T-cell (primary cell): Measurements from ENCODE around the gene SLC38A7. TPM values are rescaled to one million over a fixed set of nuclear protein-coding genes. Genes with fewer than 3 reads are reported as not detected.

Source experiments
- ATAC-seq, 4 experiments: fragments of 200-7000 bp in 3 of 4; fragments of 150-1000 bp in 1 of 4; cut with Tn5 transposase; replicated peaks in 1 of 4; 1 replicate in 3 of 4; 2 replicates in 1 of 4; pipeline ENCODE4 v1.10.0; 2021; ENCODE audit warnings: moderate library complexity in 3 of 4, mild to moderate bottlenecking in 2 of 4, moderate number of reproducible peaks in 1 of 4
- CTCF ChIA-PET, 2 donors: fragments of 300-600 bp; sonication (Branson Sonifier 250); formaldehyde crosslinking; loops; one replicate each; lab custom pipeline; 2022; ENCODE audit warnings: antibody characterized with exemption in 2 of 2; lab: Charles Lee
- POLR2A ChIA-PET, 2 donors: fragments of 300-600 bp; sonication (Branson Sonifier 250); formaldehyde crosslinking; loops; one replicate each; lab custom pipeline; 2022; ENCODE audit warnings: antibody characterized with exemption in 2 of 2; lab: Charles Lee
- DNase-seq, 35 experiments: peaks; one replicate each; pipeline versions ENCODE4 v3.0.0 to v3.0.0-alpha.2; 2013 to 2023
- H3K27ac ChIP-seq: one replicate; pipeline ENCODE4 v1.5.1; 2013; ENCODE audit warnings: low read length
- H3K27me3 ChIP-seq, 2 experiments: replicated peaks in 1 of 2; 1 replicate in 1 of 2; 2 replicates in 1 of 2; pipeline versions ENCODE4 v1.6.1 to v1.7.0; 2013; ENCODE audit warnings: low read length in 1 of 2, mixed read lengths in 1 of 2; ENCODE audit not compliant: control insufficient read depth in 2 of 2, insufficient read depth in 2 of 2; ENCODE audit errors: extremely low read depth in 1 of 2
- H3K36me3 ChIP-seq, 2 donors: 1 replicate in 1 of 2; 2 replicates in 1 of 2; pipeline versions ENCODE4 v1.6.1 to v1.7.0; 2013; ENCODE audit warnings: low read length in 1 of 2; ENCODE audit not compliant: control insufficient read depth in 2 of 2, insufficient read depth in 1 of 2; ENCODE audit errors: extremely low read depth in 1 of 2
- H3K4me1 ChIP-seq, 2 experiments: 1 replicate in 1 of 2; 2 replicates in 1 of 2; pipeline versions ENCODE4 v1.6.1 to v1.7.0; 2013; ENCODE audit warnings: low read length in 2 of 2, mixed read lengths in 1 of 2; ENCODE audit not compliant: insufficient read depth in 2 of 2, control insufficient read depth in 1 of 2; ENCODE audit errors: extremely low read depth in 1 of 2
- H3K4me3 ChIP-seq, 2 donors: 1 replicate in 1 of 2; 2 replicates in 1 of 2; pipeline versions ENCODE4 v1.5.1 to v1.7.0; 2013; ENCODE audit warnings: mild to moderate bottlenecking in 2 of 2, low read length in 1 of 2, moderate library complexity in 1 of 2; ENCODE audit not compliant: control insufficient read depth in 1 of 2; ENCODE audit errors: extremely low read depth in 1 of 2
- H3K9me3 ChIP-seq: 2 replicates; pipeline ENCODE4 v1.7.0; 2013
- H3K27ac Mint-ChIP-seq, 2 donors: one replicate each; pipeline ENCODE4 v1.8.0; 2020 to 2021; ENCODE audit warnings: mild to moderate bottlenecking in 2 of 2, mixed read lengths in 2 of 2
- H3K27me3 Mint-ChIP-seq, 2 donors: one replicate each; pipeline ENCODE4 v1.8.0; 2021 to 2022; ENCODE audit warnings: mixed read lengths in 2 of 2
- H3K36me3 Mint-ChIP-seq: one replicate; pipeline ENCODE4 v1.8.0; 2021; ENCODE audit warnings: mixed read lengths
- H3K4me1 Mint-ChIP-seq, 3 donors: one replicate each; pipeline ENCODE4 v1.8.0; 2020 to 2022; ENCODE audit warnings: mixed read lengths in 3 of 3, mild to moderate bottlenecking in 1 of 3
- H3K4me3 Mint-ChIP-seq, 3 donors: one replicate each; pipeline ENCODE4 v1.8.0; 2020 to 2022; ENCODE audit warnings: mild to moderate bottlenecking in 3 of 3, mixed read lengths in 3 of 3, moderate library complexity in 3 of 3
- H3K9me3 Mint-ChIP-seq, 3 donors: one replicate each; pipeline ENCODE4 v1.8.0; 2020 to 2022; ENCODE audit warnings: mixed read lengths in 3 of 3
- WGBS: methylation state at CpG from one replicate; pipeline ENCODE4 v1.1.5; 2013; ENCODE audit warnings: missing lambda C conversion rate; ENCODE audit not compliant: insufficient coverage; 5-methylcytosine and 5-hydroxymethylcytosine counted together
- total RNA-seq, 35 experiments: library from RNA in 6 of 35; stranded (reverse) in 6 of 35; fragments of 120-200 nt in 1 of 35; gene quantifications; one replicate each; pipeline versions ENCODE4 v1.2.1 to v1.2.4 and lab custom pipeline; 2013 to 2026

Gene SLC38A7
- total RNA-seq, 5 donors from 2014 or later (not counting 1 experiment from before 2014, with no cell fraction given), result 7.7 to 15.5 (median 13.4) TPM

DNA sequence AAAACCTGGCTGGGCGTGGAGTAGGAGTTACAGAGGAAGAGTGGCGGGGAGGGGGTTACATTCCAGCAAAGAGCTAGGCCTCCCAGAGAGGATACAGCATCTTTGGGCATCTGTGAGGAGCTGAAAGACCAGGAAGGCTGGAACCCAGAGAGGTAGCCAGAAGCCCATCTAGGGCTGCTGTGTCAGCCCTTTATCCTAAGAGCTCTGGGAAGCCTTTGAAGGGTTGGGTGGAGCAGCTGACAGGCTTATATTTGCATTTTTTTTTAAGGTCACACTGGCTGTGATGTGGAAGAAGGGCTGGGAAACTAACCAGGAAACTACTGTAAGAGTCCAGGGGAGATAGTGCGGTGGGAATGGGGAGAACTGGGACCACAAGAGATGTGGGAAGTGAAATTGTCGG, 48.1 kb downstream of the SLC38A7 start:
- no peak for ATAC-seq
- Histone ChIP-seq H3K4me3 (no peak overlapping the region), H3K27ac (no peak overlapping the region), H3K27me3 (no peaks in the 10 kb centered on the region), H3K9me3 (no peaks in the 10 kb centered on the region), H3K36me3 (no peaks in the 10 kb centered on the region), H3K4me1 (no peaks in the 10 kb centered on the region)
- ChIA-PET CTCF (interaction anchor here in 1 of 2 donors (0.6 kb wide), 1 partner anchor 515 kb away, joined by 4 read pairs; no protein-coding TSS in a partner anchor), POLR2A (interaction anchor here in 1 of 2 donors (0.5 kb wide), 1 partner anchor 625 kb away, joined by 4 read pairs; no protein-coding TSS in a partner anchor)
- Mint-ChIP-seq H3K4me1 (peaks cover 0 to 3% (median 0%) of the 10 kb centered on the region in 3 donors), H3K9me3 (no peaks in the 10 kb centered on the region), H3K27me3 (peaks cover 0 to 6% of the 10 kb centered on the region in 2 donors), H3K27ac (no peak overlapping the region), H3K4me3 (no peak overlapping the region), H3K36me3 (no peaks in the 10 kb centered on the region)
- WGBS, result 77% methylated on average over 4 of the region's 4 CpGs
- DNase-seq, result no peak

DNA sequence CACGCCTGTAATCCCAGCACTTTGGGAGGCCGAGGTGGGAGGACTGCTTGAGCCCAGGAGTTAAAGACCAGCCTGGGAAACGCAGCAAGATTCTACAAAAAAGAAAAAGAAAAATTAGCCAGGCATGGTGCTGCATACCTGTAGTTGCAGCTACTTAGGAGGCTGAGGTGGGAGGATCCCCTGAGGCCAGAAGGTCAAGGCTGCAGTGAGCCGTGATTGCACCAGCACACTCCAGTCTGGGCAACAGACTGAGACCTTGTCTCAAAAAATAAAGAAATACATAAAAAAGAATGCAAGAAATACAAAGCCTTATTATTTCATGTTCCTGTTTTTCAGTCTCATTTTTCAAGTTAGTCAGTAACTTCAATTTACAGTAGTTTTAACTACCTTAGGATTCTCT, 49.1 kb downstream of the SLC38A7 start:
- Histone ChIP-seq H3K4me1 (peaks cover 0 to 4% of the 10 kb centered on the region in 2 experiments), H3K27me3 (no peaks in the 10 kb centered on the region), H3K4me3 (no peak overlapping the region), H3K36me3 (no peaks in the 10 kb centered on the region), H3K27ac (no peak overlapping the region), H3K9me3 (no peaks in the 10 kb centered on the region)
- ChIA-PET POLR2A (no interaction called here), CTCF (no interaction called here)
- Mint-ChIP-seq H3K9me3 (no peaks in the 10 kb centered on the region), H3K4me1 (peaks cover 2 to 6% (median 3%) of the 10 kb centered on the region in 3 donors), H3K27ac (no peak overlapping the region), H3K36me3 (no peaks in the 10 kb centered on the region), H3K4me3 (no peak overlapping the region), H3K27me3 (peaks cover 0 to 6% of the 10 kb centered on the region in 2 donors)
- WGBS, result 85% methylated on average over 3 of the region's 4 CpGs
- ATAC-seq, result no peak
- no peak for DNase-seq

DNA sequence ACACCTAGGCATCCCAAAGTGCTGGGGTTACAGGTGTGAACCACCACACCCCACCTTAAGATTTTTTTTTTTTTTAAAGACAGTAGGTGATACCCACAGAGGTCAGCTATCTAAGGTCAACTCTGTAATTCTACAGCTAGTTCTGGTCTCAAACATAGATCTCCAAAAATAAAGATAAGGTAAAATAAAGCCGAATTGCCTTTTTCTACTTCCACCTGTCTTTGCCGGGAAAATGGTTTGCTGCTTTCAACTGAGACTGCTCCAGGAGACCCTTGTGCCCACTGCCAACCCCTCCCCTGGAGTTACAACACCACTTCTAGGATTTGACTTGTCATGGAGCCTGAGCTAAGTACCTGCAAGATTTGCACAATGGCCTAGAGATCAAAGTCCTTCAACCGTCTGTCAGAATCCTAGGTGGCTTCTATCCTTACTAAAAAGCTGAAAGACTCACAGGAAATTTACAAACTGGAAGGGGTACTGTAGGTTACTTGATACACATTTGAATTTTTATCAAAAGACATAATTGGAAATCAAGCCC, 50.2 kb downstream of the SLC38A7 start:
- DNase-seq, result no peak
- CTCF ChIA-PET, result no interaction called here

GRCh38 chr16:58629733-58630640, 54.6 kb downstream of the SLC38A7 start, which contains the start of gene CNOT1:
CNOT1 (minus strand) TSS chr16:58629826; CDS start chr16:58599337, 30,489 bp downstream.
- ATAC-seq (peak; percentile 84 to 89 (median 86)), DNase-seq (peak; percentile 92 to 99 (median 97))
- Mint-ChIP-seq H3K4me1 (peaks cover 32 to 35% (median 32%) of the 10 kb centered on the region in 3 donors), H3K27ac (peak within 1 kb of the TSS; percentile 100), H3K27me3 (no peaks in the 10 kb centered on the region), H3K4me3 (peak within 1 kb of the TSS; percentile 97 to 100 (median 100)), H3K9me3 (no peaks in the 10 kb centered on the region), H3K36me3 (no peaks in the 10 kb centered on the region)
- H3K27me3 ChIP-seq, result no peaks in the 10 kb centered on the region
- CTCF ChIA-PET, result interaction anchor here in 1 of 2 donors (0.6 kb wide), 2 partner anchors 115 kb away, joined by 4 to 11 read pairs; no protein-coding TSS in a partner anchor
- H3K36me3 ChIP-seq, result peaks cover 0 to under 1% of the 10 kb centered on the region in 2 donors
- H3K4me3 ChIP-seq, result peak within 1 kb of the TSS; percentile 89 to 97
- peaks cover 15 to 38% of the 10 kb centered on the region in 2 experiments for H3K4me1 ChIP-seq
- WGBS, result under 1% methylated on average over 56 of the region's 61 CpGs
- H3K27ac ChIP-seq, result peak within 1 kb of the TSS; percentile 93
- POLR2A ChIA-PET, result no interaction called here
- no peaks in the 10 kb centered on the region for H3K9me3 ChIP-seq

More for the DNA sequence above, 50.2 kb downstream of the SLC38A7 start:
- H3K36me3 Mint-ChIP-seq, result no peaks in the 10 kb centered on the region
- WGBS, result no CpG with 5 or more reads among the region's 3 CpGs
- H3K4me1 ChIP-seq, result peaks cover 0 to 11% of the 10 kb centered on the region in 2 experiments
- no peak for ATAC-seq
- no peak overlapping the region for H3K4me3 ChIP-seq
- H3K27me3 Mint-ChIP-seq, result peaks cover 0 to 2% of the 10 kb centered on the region in 2 donors
- H3K27me3 ChIP-seq, result no peaks in the 10 kb centered on the region
- no peaks in the 10 kb centered on the region for H3K36me3 ChIP-seq
- no peak overlapping the region for H3K27ac Mint-ChIP-seq
- POLR2A ChIA-PET, result no interaction called here
- no peak overlapping the region for H3K4me3 Mint-ChIP-seq
- no peaks in the 10 kb centered on the region for H3K9me3 Mint-ChIP-seq
- H3K9me3 ChIP-seq, result no peaks in the 10 kb centered on the region
- no peak overlapping the region for H3K27ac ChIP-seq
- peaks cover 4 to 15% (median 10%) of the 10 kb centered on the region in 3 donors for H3K4me1 Mint-ChIP-seq

- CTCF ChIA-PET, result interaction anchor here (0.6 to 2.7 kb wide), 2 partner anchors 114 to 127 kb away, joined by 9 to 11 read pairs; no protein-coding TSS in a partner anchor
- ATAC-seq (peak; percentile 0 to 3 (median 2)), DNase-seq (peak in 34 of 35 experiments; percentile 1 to 63 (median 23))
- H3K4me1 Mint-ChIP-seq, result peaks cover 41 to 44% (median 41%) of the 10 kb centered on the region in 3 donors
- Histone ChIP-seq H3K9me3 (no peaks in the 10 kb centered on the region), H3K27me3 (no peaks in the 10 kb centered on the region), H3K4me3 (peak overlapping the region; percentile 89 to 97), H3K4me1 (peaks cover 15 to 44% of the 10 kb centered on the region in 2 experiments), H3K36me3 (peaks cover 0 to 9% of the 10 kb centered on the region in 2 donors), H3K27ac (peak overlapping the region; percentile 93)
- H3K27me3 Mint-ChIP-seq, result no peaks in the 10 kb centered on the region
- H3K4me3 Mint-ChIP-seq, result peak overlapping the region; percentile 97 to 100 (median 100)
- peaks cover 1% of the 10 kb centered on the region for H3K36me3 Mint-ChIP-seq
- H3K9me3 Mint-ChIP-seq, result no peaks in the 10 kb centered on the region
- POLR2A ChIA-PET, result no interaction called here
- peak overlapping the region; percentile 100 for H3K27ac Mint-ChIP-seq
- WGBS, result under 1% methylated on average over 39 of the region's 53 CpGs
Observed at GRCh38 chr16:58628845-58629732, 55.5 kb downstream of the SLC38A7 start.
